Activated CD4-positive, CD25-positive, alpha-beta regulatory T cell treated with anti-CD3 and anti-CD28 coated beads, Interleukin-2, amount 50 U/mL, for 16 hours (primary cell): ENCODE measurements around the gene PYY.
A peak's percentile ranks its signal among the peaks of the same experiment; 100 is the strongest.

Experiments
- DNase-seq: peaks from one replicate; pipeline ENCODE4 v3.0.0-alpha.2; 2020; ENCODE audit warnings: low read depth, low spot score

PYY gene

GRCh38 chr17:43916385-43916784 lies 37.4 kb downstream of the PYY start:
- no peak for DNase-seq

DNA sequence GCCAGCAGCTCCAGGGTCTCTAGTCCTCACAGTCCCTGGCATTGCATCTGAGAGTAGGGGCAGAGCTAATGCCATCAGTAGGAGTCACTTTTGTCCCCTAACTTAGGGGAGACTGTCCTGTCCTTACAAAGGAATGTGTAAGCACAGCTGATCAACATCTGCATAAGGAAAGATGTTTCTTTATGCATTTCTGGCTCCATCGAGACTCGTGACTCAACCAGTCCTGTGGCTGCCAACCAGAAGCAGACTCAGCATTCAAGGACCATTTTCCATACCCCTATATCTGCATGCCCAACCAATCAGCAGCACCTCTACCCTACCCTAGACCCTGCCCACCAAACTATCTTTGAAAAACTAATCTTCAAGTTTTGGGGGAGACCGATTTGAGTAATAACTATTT lies 38.2 kb downstream of the PYY start:
- DNase-seq, result no peak

DNA sequence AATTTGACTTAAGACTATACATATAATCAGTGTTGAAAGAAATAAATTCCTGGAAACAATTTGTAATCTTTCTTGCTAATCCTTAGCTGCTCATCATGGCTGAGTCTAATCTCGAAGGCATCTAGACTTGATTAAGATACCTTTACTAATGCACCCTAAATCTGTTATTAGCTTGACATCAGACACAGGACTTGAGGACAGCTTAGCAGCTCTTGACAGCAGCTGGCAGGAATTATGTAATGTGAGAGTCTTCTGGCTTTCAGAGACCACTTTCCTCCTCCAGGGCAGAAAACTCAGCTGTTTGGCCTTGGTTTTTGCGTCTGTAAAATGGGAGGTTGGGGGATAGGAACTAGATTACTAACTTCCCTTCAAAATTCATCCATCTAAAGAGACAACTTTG lies 39.3 kb downstream of the PYY start:
- DNase-seq, result no peak

GRCh38 chr17:43913584-43913983 lies 40.2 kb downstream of the PYY start:
- no peak for DNase-seq

DNA sequence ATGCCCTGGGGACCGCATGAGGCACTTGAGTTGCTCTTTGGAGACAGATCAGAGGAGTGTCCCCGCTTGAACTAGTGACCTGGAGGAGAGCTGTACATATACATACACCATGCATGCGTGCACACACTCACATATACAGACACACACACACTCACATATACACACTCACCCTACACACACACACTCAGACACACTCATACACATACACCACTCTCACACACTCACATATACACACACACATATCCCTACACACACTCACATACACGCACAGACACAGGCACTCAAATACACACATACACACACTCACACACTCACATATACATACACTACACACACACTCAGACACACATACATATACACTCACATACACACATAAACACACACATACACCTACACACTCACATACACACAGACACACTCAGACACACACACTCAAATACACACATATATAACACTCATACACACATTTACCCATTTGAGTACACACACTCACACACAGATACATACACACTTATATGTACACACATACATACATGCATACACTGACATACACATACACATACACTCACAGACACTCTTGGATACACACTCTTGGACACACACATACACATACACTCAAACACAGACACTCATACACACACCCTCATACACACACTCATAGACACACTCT lies 41.0 kb downstream of the PYY start:
- no peak for DNase-seq

GRCh38 chr17:43911904-43912303 lies 41.8 kb downstream of the PYY start:
- DNase-seq, result no peak

- no peak for DNase-seq
Observed at GRCh38 chr17:43909537-43910231, 44.1 kb downstream of the PYY start.

DNA sequence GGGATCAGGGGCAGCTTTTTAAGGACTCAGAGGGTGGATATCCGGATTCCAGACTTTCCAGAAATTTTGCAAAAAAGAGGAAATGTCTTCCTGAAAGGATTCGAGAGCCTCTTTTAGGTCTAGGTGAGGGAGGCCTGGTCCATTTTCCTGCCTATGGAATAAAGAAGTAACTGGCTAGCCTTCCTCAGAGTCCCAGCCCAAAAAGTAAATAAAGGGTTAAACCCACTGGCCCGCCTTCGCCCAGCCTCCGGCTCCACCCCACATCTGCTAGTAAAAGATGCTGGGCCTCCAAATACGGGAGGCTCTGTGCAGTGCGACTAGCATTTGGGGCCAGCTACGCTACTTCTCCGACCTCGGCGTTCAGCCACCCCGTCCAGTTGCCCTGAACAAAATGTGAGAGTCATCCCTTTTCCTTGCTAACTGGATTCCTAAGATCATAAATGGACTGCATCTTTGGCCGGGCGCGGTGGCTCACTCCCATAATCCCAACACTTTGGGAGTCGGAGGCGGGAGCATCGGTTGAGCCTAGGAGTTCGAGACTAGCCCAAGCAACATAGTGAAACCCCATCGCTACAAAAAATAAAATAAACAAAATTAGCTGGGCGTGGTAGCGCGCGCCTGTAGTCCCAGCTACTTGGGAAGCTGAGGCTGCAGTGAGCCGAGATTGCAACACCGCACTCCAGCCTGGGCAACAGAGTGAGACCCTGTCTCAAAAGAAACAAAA lies 45.6 kb downstream of the PYY start:
- DNase-seq, result no peak

- peak; percentile 17 for DNase-seq
Observed at GRCh38 chr17:43907425-43907981, 46.2 kb downstream of the PYY start, which contains the start of gene MPP2. TSS of gene MPP2 (minus strand) at chr17:43907536. CDS start at chr17:43904460, 3,076 bp downstream.

DNA sequence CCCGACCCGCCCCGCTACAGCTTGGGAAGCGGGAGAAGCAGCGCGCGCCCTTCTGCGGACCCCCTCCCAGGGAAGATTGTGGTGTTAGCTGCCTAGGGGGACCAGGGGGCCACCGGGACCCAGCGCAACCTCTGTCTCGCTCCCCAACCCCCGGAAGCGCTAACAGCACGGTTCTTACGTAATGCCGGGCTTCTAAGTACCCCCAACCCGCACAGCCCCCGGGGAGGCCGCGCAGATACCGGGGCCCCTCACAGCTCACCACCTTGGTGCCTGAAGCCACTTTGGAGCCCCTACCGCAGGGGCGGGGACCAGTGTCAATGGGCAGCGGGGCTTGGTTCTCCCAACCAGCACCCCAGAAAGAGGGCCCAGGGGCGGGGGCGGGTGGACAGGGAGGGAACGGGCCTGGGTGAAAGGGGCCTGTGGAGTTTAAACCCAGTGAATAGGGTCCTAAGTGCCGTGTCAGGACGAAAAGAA lies 46.8 kb downstream of the PYY start:
- DNase-seq, result no peak

DNA sequence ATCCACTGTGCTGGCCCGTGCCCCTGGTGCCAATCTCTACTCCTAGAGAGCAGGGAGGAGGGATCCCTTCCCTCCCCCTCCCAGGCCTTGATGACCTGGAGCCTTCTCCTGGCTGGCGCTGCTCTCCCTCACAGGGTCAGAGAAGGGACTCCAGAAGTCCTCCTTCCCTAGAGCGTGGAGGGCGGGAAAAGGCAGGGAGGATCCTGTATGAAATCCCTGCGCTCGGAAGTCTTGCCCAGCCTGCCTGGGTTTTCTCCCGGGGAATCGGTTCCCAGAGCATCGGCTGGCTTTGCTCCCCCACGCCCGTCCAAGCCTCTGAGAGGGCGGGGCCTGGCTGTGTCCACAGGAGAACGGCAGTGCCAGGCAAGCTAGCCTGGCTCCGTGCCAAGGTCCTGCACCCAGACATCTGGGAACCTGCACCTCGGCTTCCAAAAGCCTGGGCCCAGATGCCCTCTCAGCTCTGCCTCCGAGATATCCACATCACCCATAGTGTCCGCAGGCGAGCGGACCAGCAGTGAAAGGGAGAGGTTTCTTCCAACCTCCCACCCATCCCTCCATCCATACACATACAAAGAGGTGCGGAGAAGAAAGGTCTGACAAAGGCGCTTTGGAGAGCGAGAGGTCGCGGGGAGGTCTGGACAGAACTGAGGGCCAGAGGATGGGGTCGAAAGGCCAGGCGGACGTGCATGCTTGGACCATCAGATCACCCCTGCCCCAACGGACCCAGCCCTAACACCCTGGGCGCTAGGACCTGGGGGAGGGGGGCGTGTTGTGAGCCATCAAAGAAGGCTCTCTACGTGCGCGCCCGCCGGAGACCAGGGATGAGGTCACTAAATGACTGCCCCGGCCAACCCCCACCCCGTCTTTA lies 47.5 kb downstream of the PYY start:
- DNase-seq, result no peak

GRCh38 chr17:43905400-43905984 lies 48.2 kb downstream of the PYY start:
- DNase-seq, result no peak
